Uterus (tissue), 4 donors: ENCODE measurements around the gene TRIAP1. TPM values are rescaled to one million over a fixed set of nuclear protein-coding genes. Genes with fewer than 3 reads are reported as not detected.

Experiments used
- DNase-seq, 2 donors: peaks; one replicate each; pipeline ENCODE4 v3.0.0-alpha.2; 2019 to 2020
- H3K27ac ChIP-seq, 2 donors: fragments of 200-600 bp; sonication (generic); 1 replicate in 1 of 2; 2 replicates in 1 of 2; pipeline ENCODE4 v1.5.1; 2016 to 2018
- H3K27me3 ChIP-seq, 2 donors: fragments of 200-600 bp; sonication (generic); one replicate each; pipeline ENCODE4 v1.5.1; 2018 to 2019; ENCODE audit warnings: control low read depth in 1 of 2
- H3K36me3 ChIP-seq, 2 donors: fragments of 200-600 bp; sonication (generic); one replicate each; pipeline ENCODE4 v1.5.1; 2019; ENCODE audit warnings: control low read depth in 1 of 2
- H3K4me1 ChIP-seq, 2 donors: fragments of 200-600 bp; sonication (generic); one replicate each; pipeline ENCODE4 v1.5.1; 2018 to 2019; ENCODE audit warnings: control low read depth in 1 of 2
- H3K4me3 ChIP-seq, 2 donors: fragments of 200-600 bp; sonication (generic); 1 replicate in 1 of 2; 2 replicates in 1 of 2; pipeline ENCODE4 v1.5.1; 2018 to 2019; ENCODE audit warnings: mild to moderate bottlenecking in 1 of 2
- H3K9me3 ChIP-seq, 2 donors: fragments of 200-600 bp; sonication (generic); one replicate each; pipeline ENCODE4 v1.5.1; 2019; ENCODE audit warnings: control low read depth in 1 of 2
- CTCF ChIP-seq, 4 experiments: fragments of 200-600 bp in 2 of 4; fragments of 450-650 bp in 2 of 4; sonication (generic) in 2 of 4; IDR thresholded peaks; one replicate each; pipeline ENCODE4 v1.5.1; 2016 to 2019; ENCODE audit warnings: antibody characterized with exemption in 4 of 4, mild to moderate bottlenecking in 2 of 4, moderate library complexity in 1 of 4
- POLR2A ChIP-seq, 2 donors: fragments of 450-650 bp; IDR thresholded peaks; one replicate each; pipeline ENCODE4 v1.6.1; 2016; ENCODE audit warnings: antibody characterized with exemption in 2 of 2, mild to moderate bottlenecking in 1 of 2, moderate library complexity in 1 of 2
- intact Hi-C: fragments of 100-400 bp; cut with DNase I; formaldehyde crosslinking; loops from one replicate; pipeline ENCODE4 v1.15.1; 2023; ENCODE audit warnings: low total_unique reads
- total RNA-seq, 4 donors: library from RNA; depleted of rRNA in 3 of 4; stranded (reverse); fragments of >200 nt in 3 of 4; gene quantifications; one replicate each; pipeline versions ENCODE4 v1.1.0 to v1.2.4, GENCODE V29; 2014 to 2023
- donor health status: DM: yes; HTN: yes; CAD: no.

TRIAP1 gene
- total RNA-seq = 10 to 100 TPM in 2 of 4 donors, 1 to 10 TPM in 2; 1.2 to 16.8 (median 8.0) TPM

GRCh38 chr12:120445911-120446843, at the start of gene TRIAP1, which contains the start of gene GATC:
Gene TRIAP1 (minus strand): TSS chr12:120446384. CDS start chr12:120446372, 12 bp downstream.
Gene GATC (plus strand): TSS chr12:120446444. CDS start chr12:120446481, 37 bp downstream.
- DNase-seq = peak; percentile 65 to 84
- no peaks in the 10 kb centered on the region for H3K9me3 ChIP-seq
- H3K4me3 ChIP-seq = peak within 1 kb of the TSS; percentile 79 to 96
- intact Hi-C loops = no loop called here
- peaks cover 0 to 6% of the 10 kb centered on the region in 2 donors for H3K4me1 ChIP-seq
- H3K27ac ChIP-seq = peak within 1 kb of the TSS; percentile 83 to 85
- no peaks in the 10 kb centered on the region for H3K27me3 ChIP-seq
- peak; percentile 38 to 68 for TF ChIP-seq POLR2A (IDR thresholded peaks at IDR 0.05)
- TF ChIP-seq CTCF (IDR thresholded peaks at IDR 0.05) = peak in 1 of 4 experiments; percentile 8
- no peaks in the 10 kb centered on the region for H3K36me3 ChIP-seq

- Histone ChIP-seq H3K4me3 (peak overlapping the region; percentile 73 to 92), H3K36me3 (no peaks in the 10 kb centered on the region), H3K9me3 (no peaks in the 10 kb centered on the region), H3K27me3 (no peaks in the 10 kb centered on the region), H3K27ac (peak overlapping the region; percentile 83 to 92), H3K4me1 (peaks cover 0 to 8% of the 10 kb centered on the region in 2 donors)
- DNase-seq = peak in 1 of 2 donors; percentile 20
- intact Hi-C loops = no loop called here
- TF ChIP-seq POLR2A (IDR thresholded peaks at IDR 0.05) = no peak
- no peak for TF ChIP-seq CTCF (IDR thresholded peaks at IDR 0.05)
These were observed 49.1 kb upstream of the TRIAP1 start for GRCh38 chr12:120495186-120495730.

GRCh38 chr12:120490833-120491512, 44.8 kb upstream of the TRIAP1 start:
- peak in 1 of 2 donors; percentile 33 for DNase-seq
- TF ChIP-seq POLR2A (IDR thresholded peaks at IDR 0.05) (no peak), CTCF (IDR thresholded peaks at IDR 0.05) (no peak)
- no peak overlapping the region for H3K4me3 ChIP-seq
- no peaks in the 10 kb centered on the region for H3K9me3 ChIP-seq
- H3K4me1 ChIP-seq = peaks cover 0 to 4% of the 10 kb centered on the region in 2 donors
- H3K27me3 ChIP-seq = no peaks in the 10 kb centered on the region
- H3K36me3 ChIP-seq = no peaks in the 10 kb centered on the region
- H3K27ac ChIP-seq = peak overlapping the region in 1 of 2 donors; percentile 42
- intact Hi-C loops = no loop called here

- Histone ChIP-seq H3K27ac (peak overlapping the region in 1 of 2 donors; percentile 42), H3K36me3 (no peaks in the 10 kb centered on the region), H3K4me1 (peaks cover 0 to 4% of the 10 kb centered on the region in 2 donors), H3K9me3 (no peaks in the 10 kb centered on the region), H3K27me3 (no peaks in the 10 kb centered on the region), H3K4me3 (no peak overlapping the region)
- TF ChIP-seq POLR2A (IDR thresholded peaks at IDR 0.05) (no peak), CTCF (IDR thresholded peaks at IDR 0.05) (no peak)
- DNase-seq = no peak
- intact Hi-C loops = no loop called here
These were observed 44.1 kb upstream of the TRIAP1 start for GRCh38 chr12:120490325-120490724.
